HepG2 (cell line): Measurements from ENCODE around the gene DCDC2. TPM values are rescaled to one million over a fixed set of nuclear protein-coding genes. Genes with fewer than 3 reads are reported as not detected.

Experiments used
- ATF3 ChIP-seq: sonication (generic); formaldehyde crosslinking; IDR thresholded peaks from 2 replicates; pipeline ENCODE4 v1.4.0; 2020; ENCODE audit warnings: missing genetic modification reagents
- ATF7 ChIP-seq, 2 experiments: fragments of 450-650 bp in 1 of 2; sonication (generic) in 1 of 2; formaldehyde crosslinking in 1 of 2; IDR thresholded peaks; 2 replicates each; pipeline versions ENCODE4 v1.4.0 to v1.6.1; 2016 to 2020; ENCODE audit warnings: antibody characterized with exemption in 1 of 2, mild to moderate bottlenecking in 1 of 2, missing genetic modification reagents in 1 of 2
- CSRNP1 ChIP-seq: sonication (generic); formaldehyde crosslinking; IDR thresholded peaks from 2 replicates; pipeline ENCODE4 v1.8.1; 2023; ENCODE audit warnings: mild to moderate bottlenecking, missing genetic modification reagents
- ELF3 ChIP-seq: IDR thresholded peaks from 2 replicates; pipeline ENCODE4 v1.6.1; 2016; ENCODE audit warnings: missing genetic modification reagents, missing compliant biosample characterization
- ETS1 ChIP-seq: sonication (generic); formaldehyde crosslinking; IDR thresholded peaks from 2 replicates; pipeline ENCODE4 v1.4.0; 2020; ENCODE audit warnings: missing genetic modification reagents
- KMT2A ChIP-seq: sonication (generic); formaldehyde crosslinking; IDR thresholded peaks from 2 replicates; pipeline ENCODE4 v1.4.0; 2020; ENCODE audit warnings: missing genetic modification reagents
- MIXL1 ChIP-seq: IDR thresholded peaks from 2 replicates; pipeline ENCODE4 v1.6.1; 2016
- PLSCR1 ChIP-seq: sonication (generic); formaldehyde crosslinking; IDR thresholded peaks from 2 replicates; pipeline ENCODE4 v1.5.0; 2020; ENCODE audit warnings: missing genetic modification reagents, mild to moderate bottlenecking, borderline replicate concordance
- POLR2A ChIP-seq, 2 experiments: IDR thresholded peaks; 2 replicates each; pipeline ENCODE4 v1.6.1; 2011; ENCODE audit warnings: low read depth in 2 of 2, low read length in 2 of 2, mild to moderate bottlenecking in 1 of 2, moderate library complexity in 1 of 2; ENCODE audit not compliant: insufficient read depth in 1 of 2
- RFXANK ChIP-seq: IDR thresholded peaks from 2 replicates; pipeline ENCODE4 v1.6.1; 2016
- TBX3 ChIP-seq: fragments of 450-650 bp; IDR thresholded peaks from 2 replicates; pipeline ENCODE4 v1.6.1; 2017; ENCODE audit warnings: antibody characterized with exemption, mild to moderate bottlenecking, inconsistent platforms, borderline replicate concordance
- THRA ChIP-seq: sonication (generic); formaldehyde crosslinking; IDR thresholded peaks from 2 replicates; pipeline ENCODE4 v1.4.0; 2020; ENCODE audit warnings: missing genetic modification reagents, borderline replicate concordance
- ZFP91 ChIP-seq: sonication (generic); formaldehyde crosslinking; IDR thresholded peaks from 2 replicates; pipeline ENCODE4 v1.9.0; 2022; ENCODE audit warnings: missing genetic modification reagents, mild to moderate bottlenecking, borderline replicate concordance
- ZFY ChIP-seq: sonication (generic); formaldehyde crosslinking; IDR thresholded peaks from 2 replicates; pipeline ENCODE4 v1.4.0; 2020; ENCODE audit warnings: missing genetic modification reagents
- ZNF44 ChIP-seq: sonication (generic); formaldehyde crosslinking; IDR thresholded peaks from 2 replicates; pipeline ENCODE4 v1.5.1; 2020; ENCODE audit warnings: mild to moderate bottlenecking, missing genetic modification reagents
- ZNF446 ChIP-seq: sonication (generic); formaldehyde crosslinking; IDR thresholded peaks from 2 replicates; pipeline ENCODE4 v1.5.0; 2020; ENCODE audit warnings: mild to moderate bottlenecking, missing genetic modification reagents
- ZNF572 ChIP-seq: sonication (generic); formaldehyde crosslinking; IDR thresholded peaks from 2 replicates; pipeline ENCODE4 v1.5.1; 2020; ENCODE audit warnings: mild to moderate bottlenecking, missing genetic modification reagents
- ZNF639 ChIP-seq: conservative IDR thresholded peaks from 2 replicates; pipeline ENCODE4 v1.6.1; 2018; ENCODE audit warnings: missing genetic modification reagents
- ZNF678 ChIP-seq: sonication (generic); formaldehyde crosslinking; IDR thresholded peaks from 2 replicates; pipeline ENCODE4 v1.4.0; 2020; ENCODE audit warnings: mild to moderate bottlenecking, missing genetic modification reagents
- ZNF780A ChIP-seq: sonication (generic); formaldehyde crosslinking; IDR thresholded peaks from 2 replicates; pipeline ENCODE4 v1.8.0; 2022; ENCODE audit warnings: mild to moderate bottlenecking, missing genetic modification reagents, moderate library complexity
- ZSCAN22 ChIP-seq: sonication (generic); formaldehyde crosslinking; IDR thresholded peaks from 2 replicates; pipeline ENCODE4 v1.4.0; 2020; ENCODE audit warnings: mild to moderate bottlenecking, missing genetic modification reagents
- polyA plus RNA-seq, 8 experiments: library from polyadenylated mRNA; depleted of rRNA in 3 of 8; stranded (reverse) in 7 of 8; unstranded in 1 of 8; fragments of >200 nt; fragmentation: Illumina TruSeq in 4 of 8; extraction: Trizol in 4 of 8; gene quantifications; 2 replicates each; pipeline versions ENCODE4 v1.2.1 to v1.2.3, GENCODE V29; 2011 to 2016; ENCODE audit warnings: low read depth in 4 of 8, missing spikeins in 1 of 8, mixed read lengths in 1 of 8; ENCODE audit not compliant: insufficient read depth in 1 of 8
- total RNA-seq, 5 experiments: library from RNA; depleted of rRNA; stranded (reverse); fragments of >200 nt; fragmentation: Illumina TruSeq; extraction: Trizol; gene quantifications; 2 replicates each; pipeline ENCODE4 v1.2.3, GENCODE V29; 2016; ENCODE audit warnings: low read depth in 1 of 5

DCDC2 gene
- total and polyA plus RNA-seq, 2 of the 13 experiments (the other 11 are each of a cell fraction or from before 2014, with no cell fraction given), result 9.0 to 36.2 TPM

- TF ChIP-seq TBX3, result no peak
- TF ChIP-seq ZNF678 (CRISPR knock-in tag), result peak; percentile 78
- TF ChIP-seq MIXL1 (CRISPR knock-in tag), result peak; percentile 80; the same call in 1 of the 2 replicates
- TF ChIP-seq ZNF639 (CRISPR knock-in tag), result peak; percentile 77
- TF ChIP-seq ATF3 (CRISPR knock-in tag), result no peak; the same call in none of the 2 replicates
- TF ChIP-seq KMT2A (CRISPR knock-in tag), result peak; percentile 97
- TF ChIP-seq PLSCR1, result no peak
- no peak for TF ChIP-seq ATF7 (IDR thresholded peaks at IDR 0.05)
- TF ChIP-seq ATF7 (CRISPR knock-in tag; IDR thresholded peaks at IDR 0.05), result peak; percentile 90
- no peak for TF ChIP-seq RFXANK
- peak; percentile 77 for TF ChIP-seq ZNF572 (CRISPR knock-in tag)
- peak; percentile 65; the same call in 1 of the 2 replicates for TF ChIP-seq ZSCAN22 (CRISPR knock-in tag)
- TF ChIP-seq ZNF780A (CRISPR knock-in tag), result 0 out of 2 replicates have a peak, but pooled peaks have one; percentile 89
- TF ChIP-seq CSRNP1, result peak; percentile 80
- TF ChIP-seq ZFP91, result peak; percentile 95
- TF ChIP-seq ZNF446, result no peak
- peak; percentile 52; the same call in 1 of the 2 replicates for TF ChIP-seq ZFY (CRISPR knock-in tag)
- TF ChIP-seq ZNF44 (CRISPR knock-in tag), result peak; percentile 97; the same call in 1 of the 2 replicates
- peak; percentile 42; the same call in 1 of the 2 replicates for TF ChIP-seq THRA (CRISPR knock-in tag)
- TF ChIP-seq ELF3 (CRISPR knock-in tag), result peak; percentile 93
- TF ChIP-seq ETS1 (CRISPR knock-in tag), result no peak
- peak; percentile 66 to 70 for TF ChIP-seq POLR2A (IDR thresholded peaks at IDR 0.05; ENCODE audit: insufficient read depth in 1 of 2, low read depth in 2 of 2, low read length in 2 of 2)
Observed at GRCh38 chr6:24357336-24358218, at the start of gene DCDC2 (continued).
